Ecto neural progenitor cell (in vitro differentiated cells): Measurements from ENCODE around the gene PEPD.

Source experiments
- DNase-seq: peaks from one replicate; pipeline ENCODE4 v3.0.0-alpha.2; 2018; ENCODE audit warnings: low spot score

PEPD gene

DNA sequence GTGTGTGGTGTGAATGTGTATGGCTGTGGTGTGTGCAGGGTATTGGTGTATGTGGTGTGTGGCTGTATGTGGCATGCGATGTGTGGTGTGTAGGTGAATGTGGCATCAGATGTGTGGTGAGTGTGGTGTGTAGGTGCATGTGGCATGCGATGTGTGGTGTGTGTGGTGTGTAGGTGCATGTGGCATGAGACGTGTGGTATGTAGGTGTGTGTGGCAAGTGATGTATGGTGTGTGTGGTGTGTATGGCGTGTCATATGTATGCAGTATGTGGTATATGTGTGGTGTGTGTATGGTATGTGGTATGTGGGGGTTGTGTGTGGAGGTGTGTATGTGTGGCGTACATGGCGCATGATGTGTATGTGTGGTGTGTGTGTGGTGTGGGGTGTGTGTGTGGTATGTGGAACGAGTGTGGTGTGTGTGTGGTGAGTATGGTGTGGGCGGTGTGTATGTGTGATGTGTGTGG lies 63.4 kb downstream of the PEPD start:
- no peak for DNase-seq

- DNase-seq = no peak
Measured at GRCh38 chr19:33456845-33457220, 64.8 kb downstream of the PEPD start.

DNA sequence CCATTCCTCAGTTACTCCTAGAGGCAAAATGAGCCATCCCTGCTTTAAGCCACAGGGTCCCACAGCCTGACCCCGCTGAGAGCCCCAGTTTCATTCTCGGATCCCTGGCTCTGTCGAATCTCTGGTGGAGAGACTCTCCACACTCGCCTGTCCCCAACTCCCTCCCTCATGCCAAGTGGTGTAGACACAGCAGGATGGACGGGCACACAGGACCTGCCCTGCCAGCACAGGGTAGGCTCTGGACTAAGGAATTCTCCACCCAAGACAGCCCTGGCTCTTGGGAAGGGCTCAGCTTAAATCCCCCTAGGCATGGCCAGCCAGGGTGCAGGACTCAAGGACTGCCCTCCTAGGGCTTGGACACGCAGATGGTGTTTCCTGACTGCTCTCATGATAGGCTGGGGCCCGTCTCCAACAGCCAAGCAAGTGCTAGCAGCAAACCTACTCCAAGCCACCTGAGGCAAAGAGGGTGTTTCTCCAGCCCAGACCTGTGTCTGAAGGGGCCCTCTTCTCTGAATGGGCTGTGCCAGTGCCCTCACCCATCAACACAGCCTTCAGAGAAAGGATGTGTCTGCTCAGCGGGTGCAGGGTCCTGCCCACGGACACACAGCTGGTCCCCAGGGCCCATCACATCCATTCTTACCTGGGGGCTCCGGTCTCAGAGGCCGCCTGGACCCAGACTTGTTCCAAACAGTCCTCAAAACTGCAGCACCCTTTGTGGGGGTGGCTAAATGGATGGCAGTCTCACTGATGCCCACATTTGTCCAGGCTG lies 65.3 kb downstream of the PEPD start:
- no peak for DNase-seq

- no peak for DNase-seq
Measured at GRCh38 chr19:33453265-33453664, 68.3 kb downstream of the PEPD start.

- DNase-seq = no peak
Measured at GRCh38 chr19:33450689-33451088, 70.9 kb downstream of the PEPD start.

- no peak for DNase-seq
Measured at GRCh38 chr19:33449799-33450198, 71.8 kb downstream of the PEPD start.

DNA sequence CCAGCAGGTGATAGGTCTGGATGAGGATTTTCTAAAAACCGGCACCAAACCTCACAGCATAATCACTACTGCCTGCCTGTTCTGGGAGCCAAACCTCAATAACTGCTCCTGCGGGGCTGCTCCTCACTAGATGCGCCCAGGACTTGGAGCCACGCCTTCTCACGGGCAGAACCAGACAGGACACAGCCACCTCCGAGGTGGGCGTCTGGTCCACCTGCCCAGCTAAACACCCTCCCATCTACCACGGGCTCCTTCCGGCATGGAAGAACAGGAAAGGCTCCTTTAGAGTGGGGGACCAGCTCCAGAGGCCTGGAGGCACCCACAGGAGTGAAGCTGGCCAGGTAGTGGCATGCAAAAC lies 73.5 kb downstream of the PEPD start:
- DNase-seq = no peak

DNA sequence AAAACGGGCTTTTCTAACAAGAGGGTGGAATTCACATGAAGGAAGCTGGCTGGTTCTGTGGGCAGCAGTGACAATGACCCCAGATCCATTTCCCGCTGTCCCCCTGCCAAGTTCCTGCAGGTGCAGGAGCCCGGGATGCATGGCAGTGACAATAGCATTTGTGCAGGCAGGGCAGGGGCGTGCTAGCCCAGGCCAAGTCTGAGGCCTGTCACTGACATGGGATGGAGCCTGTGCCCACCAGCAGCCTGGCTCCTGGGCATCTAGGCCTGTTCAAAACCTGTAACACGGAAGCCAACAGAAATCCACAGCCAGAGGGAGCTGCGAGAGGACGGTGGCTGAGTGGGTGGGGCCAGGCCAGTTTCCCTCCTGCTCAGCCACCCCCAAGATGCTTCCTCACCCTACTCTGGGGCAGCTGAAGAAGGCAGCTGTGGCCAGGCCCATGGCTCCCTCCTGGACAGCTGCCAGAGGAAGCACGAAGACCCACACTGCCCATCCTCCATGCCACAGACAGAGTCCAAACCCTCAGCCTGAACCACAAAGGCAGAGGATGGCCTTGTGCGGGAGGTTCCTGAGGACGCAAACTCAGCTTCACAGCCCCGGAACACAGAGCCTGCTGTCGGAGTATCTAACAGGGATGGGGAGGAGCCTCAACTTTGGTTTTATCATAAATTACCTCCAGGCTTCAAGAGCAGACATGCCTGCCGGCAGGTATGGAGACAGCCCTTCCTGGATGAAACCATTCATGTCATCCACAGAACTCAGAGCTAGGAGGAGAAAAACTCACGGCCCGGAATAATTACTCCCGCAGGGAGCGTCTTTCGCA lies 74.0 kb downstream of the PEPD start:
- DNase-seq = no peak

DNA sequence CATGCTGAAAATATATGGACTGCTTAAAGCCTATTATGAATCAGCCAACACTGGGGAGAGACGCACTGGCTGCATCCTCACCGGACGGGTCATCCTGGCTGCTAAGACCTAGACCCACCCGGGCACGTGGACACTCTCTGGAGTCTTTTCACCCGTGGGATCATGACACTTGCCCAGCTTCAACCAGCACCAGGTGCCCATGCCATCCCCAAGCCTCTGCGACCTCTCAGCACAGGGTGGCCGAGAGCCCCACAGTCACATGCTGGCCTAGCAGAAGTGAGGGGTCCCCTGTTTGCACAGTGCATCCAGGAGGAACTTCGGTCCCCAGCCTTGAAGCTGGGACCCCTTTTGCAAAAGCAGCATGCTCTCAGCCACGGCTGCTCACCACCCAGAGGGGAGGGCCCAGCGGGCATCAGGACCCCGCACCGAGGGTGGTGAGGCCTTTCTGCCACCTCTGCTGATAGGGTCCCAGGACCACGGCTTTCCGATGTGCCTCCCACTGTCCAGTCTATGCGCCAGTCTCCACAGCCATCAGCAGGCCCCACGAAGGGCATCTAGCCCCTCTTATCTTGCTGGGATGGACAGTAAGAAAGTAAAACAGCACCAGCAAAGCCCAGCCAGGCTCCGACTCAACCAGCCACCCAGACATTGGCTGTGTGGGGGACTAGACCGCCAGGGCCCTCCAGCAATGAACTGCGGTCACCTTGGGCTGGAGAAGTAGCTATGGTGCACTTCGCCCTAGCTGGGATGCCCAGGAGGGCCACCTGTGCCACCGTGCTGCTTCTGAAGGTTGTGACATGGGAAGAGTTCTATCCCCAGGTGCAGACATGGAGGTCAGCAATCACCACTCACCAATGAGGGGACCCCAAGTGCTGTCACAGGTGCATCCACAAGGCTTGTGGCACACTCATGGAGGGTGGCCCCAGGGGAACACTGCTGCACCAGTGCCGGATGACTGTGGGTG lies 75.0 kb downstream of the PEPD start:
- no peak for DNase-seq

- no peak for DNase-seq
Measured at GRCh38 chr19:33445442-33446329, 75.9 kb downstream of the PEPD start.

- no peak for DNase-seq
Measured at GRCh38 chr19:33444562-33445441, 76.8 kb downstream of the PEPD start.

DNA sequence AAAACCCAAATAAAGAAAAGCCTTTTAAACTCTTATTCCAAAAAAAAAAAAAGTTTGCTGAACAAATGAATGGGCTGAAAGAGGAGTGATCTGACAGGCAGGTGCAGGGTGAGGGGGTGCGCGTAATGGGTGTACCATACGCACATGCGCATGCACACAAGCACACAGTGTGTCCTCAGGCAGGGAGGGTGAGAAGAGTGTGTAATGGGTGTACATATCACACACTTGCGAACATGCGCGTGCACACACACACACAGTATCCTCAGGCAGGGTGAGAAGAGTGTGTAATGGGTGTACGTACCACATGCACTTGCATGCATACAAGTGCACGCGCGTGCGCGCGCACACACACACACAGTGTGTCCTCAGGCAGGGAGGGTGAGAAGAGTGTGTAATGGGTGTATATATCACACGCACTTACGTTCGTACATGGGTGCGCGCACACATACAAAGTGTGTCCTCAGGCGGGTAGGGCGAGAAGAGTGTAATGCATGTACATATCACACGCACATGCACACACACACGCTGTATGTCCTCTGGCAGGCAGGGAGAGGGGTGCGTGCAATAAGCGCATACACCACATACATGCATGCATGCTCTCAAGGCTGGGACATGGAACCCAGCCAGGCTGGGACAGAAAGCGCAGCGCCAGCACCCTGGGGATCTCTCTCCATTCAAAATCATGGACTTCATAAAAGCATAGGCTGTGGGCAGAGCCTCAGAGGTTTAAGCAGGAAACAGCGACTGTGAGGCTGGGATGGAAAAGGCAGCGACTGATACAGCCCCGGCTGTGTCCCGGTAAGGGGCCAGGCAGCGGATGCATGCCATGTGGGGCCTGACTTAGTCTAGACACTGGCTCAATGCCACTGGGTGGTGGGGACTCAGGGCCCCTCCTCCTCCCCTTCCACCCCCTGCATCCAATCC lies 77.7 kb downstream of the PEPD start:
- DNase-seq = no peak

GRCh38 chr19:33442706-33443105 lies 78.9 kb downstream of the PEPD start:
- no peak for DNase-seq

DNA sequence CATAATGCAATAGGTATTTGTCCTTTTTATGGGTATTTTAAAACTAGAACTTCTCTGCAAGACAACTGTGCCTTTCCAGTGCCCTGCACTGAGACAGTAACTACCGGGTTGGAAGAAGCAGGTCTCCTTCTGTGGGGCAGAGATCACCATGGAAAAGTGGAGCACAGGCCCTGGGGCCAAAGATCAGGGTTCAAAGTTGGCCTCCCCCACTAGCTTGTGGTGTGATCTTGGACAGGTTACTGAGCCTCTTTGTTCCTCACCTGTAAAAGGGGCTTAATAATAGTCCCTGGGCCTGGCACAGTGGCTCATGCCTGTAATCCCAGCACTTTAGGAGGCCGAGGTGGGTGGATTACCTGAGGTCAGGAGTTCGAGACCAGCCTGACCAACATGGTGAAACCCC lies 79.8 kb downstream of the PEPD start:
- no peak for DNase-seq

GRCh38 chr19:33441277-33441699 lies 80.3 kb downstream of the PEPD start:
- no peak for DNase-seq

- DNase-seq = no peak
Measured at GRCh38 chr19:33440682-33441081, 80.9 kb downstream of the PEPD start.

- DNase-seq = no peak
Measured at GRCh38 chr19:33440241-33440640, 81.3 kb downstream of the PEPD start.

GRCh38 chr19:33438987-33439781 lies 82.4 kb downstream of the PEPD start:
- no peak for DNase-seq
